ENCODE measurements around the gene DMRTC2. TPM values are rescaled to one million over a fixed set of nuclear protein-coding genes. Genes with fewer than 3 reads are reported as not detected.

Gene DMRTC2
- total and polyA plus RNA-seq, 2 donors (not counting 1 experiment from before 2014, with no cell fraction given) = not detected

DNA sequence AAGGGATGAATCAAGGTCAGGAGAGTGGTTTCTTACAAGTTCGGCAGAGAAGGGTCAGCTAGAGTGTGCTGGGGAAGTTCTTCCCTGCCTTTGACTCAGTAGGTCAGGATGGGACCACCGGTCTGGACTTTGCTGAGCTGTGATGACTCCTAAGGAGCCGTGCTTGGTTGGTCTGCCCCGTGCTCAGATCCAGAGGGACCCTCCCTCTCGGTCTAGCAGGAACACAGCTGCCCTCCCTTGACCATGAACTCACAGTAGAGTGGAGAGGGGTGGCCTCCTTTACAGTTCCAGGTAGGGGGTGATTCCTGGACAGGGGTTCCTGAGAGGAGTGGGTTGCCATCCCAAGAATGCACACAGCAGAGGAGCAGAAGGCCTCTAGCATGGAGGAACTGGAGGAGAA, 19.5 kb downstream of the DMRTC2 start:
- peaks cover 86% of the 10 kb centered on the region for H4K20me1 ChIP-seq (ENCODE audit: control insufficient read depth, insufficient read depth, low read length, poor library complexity, severe bottlenecking)
- H3K4me1 Mint-ChIP-seq = peaks cover 68% of the 10 kb centered on the region
- TF ChIP-seq, protein P1, sequence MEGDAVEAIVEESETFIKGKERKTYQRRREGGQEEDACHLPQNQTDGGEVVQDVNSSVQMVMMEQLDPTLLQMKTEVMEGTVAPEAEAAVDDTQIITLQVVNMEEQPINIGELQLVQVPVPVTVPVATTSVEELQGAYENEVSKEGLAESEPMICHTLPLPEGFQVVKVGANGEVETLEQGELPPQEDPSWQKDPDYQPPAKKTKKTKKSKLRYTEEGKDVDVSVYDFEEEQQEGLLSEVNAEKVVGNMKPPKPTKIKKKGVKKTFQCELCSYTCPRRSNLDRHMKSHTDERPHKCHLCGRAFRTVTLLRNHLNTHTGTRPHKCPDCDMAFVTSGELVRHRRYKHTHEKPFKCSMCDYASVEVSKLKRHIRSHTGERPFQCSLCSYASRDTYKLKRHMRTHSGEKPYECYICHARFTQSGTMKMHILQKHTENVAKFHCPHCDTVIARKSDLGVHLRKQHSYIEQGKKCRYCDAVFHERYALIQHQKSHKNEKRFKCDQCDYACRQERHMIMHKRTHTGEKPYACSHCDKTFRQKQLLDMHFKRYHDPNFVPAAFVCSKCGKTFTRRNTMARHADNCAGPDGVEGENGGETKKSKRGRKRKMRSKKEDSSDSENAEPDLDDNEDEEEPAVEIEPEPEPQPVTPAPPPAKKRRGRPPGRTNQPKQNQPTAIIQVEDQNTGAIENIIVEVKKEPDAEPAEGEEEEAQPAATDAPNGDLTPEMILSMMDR (IDR thresholded peaks at IDR 0.05) = no peak
- no peak for TF ChIP-seq EZH2 (IDR thresholded peaks at IDR 0.05; ENCODE audit: borderline replicate concordance, insufficient read depth, low read depth, low read length, poor library complexity, severe bottlenecking)

DNA sequence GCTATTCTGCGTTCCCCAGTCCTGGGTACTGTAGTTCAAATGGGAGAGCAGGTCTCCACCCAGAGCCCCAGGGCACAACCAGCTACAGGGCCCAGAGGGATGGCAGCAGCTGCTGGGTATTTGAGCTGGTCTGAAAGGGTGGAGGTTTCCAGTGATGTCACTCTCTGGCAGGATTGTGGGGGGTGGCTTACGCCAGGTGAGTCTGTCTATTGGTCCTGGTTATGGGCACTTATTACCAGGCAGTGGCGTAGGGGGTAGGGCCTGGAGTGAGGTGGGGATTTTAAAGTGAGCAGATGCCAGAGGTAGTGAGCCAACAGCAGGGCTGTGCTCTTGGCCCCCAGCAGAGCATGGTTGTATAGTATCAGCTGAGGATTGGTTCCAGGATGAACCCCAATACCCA, 21.4 kb downstream of the DMRTC2 start:
- CTCF ChIA-PET = interaction anchor here (0.6 to 17.0 kb wide), 4 partner anchors 9 to 82 kb away, joined by 3 to 331 read pairs (median 12); no protein-coding TSS in a partner anchor
- no peak overlapping the region for H3K4me3 Mint-ChIP-seq
- TF ChIP-seq, protein P1 (IDR thresholded peaks at IDR 0.05) = no peak
- no peak for TF ChIP-seq EZH2 (IDR thresholded peaks at IDR 0.05; ENCODE audit: borderline replicate concordance, insufficient read depth, low read depth, low read length, poor library complexity, severe bottlenecking)

More for the DNA sequence above, 19.5 kb downstream of the DMRTC2 start:
- Histone ChIP-seq H3K79me2 (ENCODE audit: control insufficient read depth, insufficient read depth, low read length) (peaks cover 89% of the 10 kb centered on the region), H3K27ac (ENCODE audit: low read length in 2 of 2) (peak overlapping the region in 1 of 2 donors; percentile 49), H3K27me3 (replicated peaks in 1 of 4; ENCODE audit: control extremely low read depth in 1 of 4, control insufficient read depth in 3 of 4, insufficient read depth in 4 of 4, low read length in 3 of 4) (no peaks in the 10 kb centered on the region), H3K9ac (ENCODE audit: low read length) (no peak overlapping the region), H3K9me3 (ENCODE audit: control extremely low read depth in 1 of 3, control insufficient read depth in 2 of 3, insufficient read depth in 1 of 3, low read length in 2 of 3) (no peaks in the 10 kb centered on the region), H3K4me2 (replicated peaks; ENCODE audit: low read depth, low read length, poor library complexity, severe bottlenecking) (peak overlapping the region; percentile 14), H3K4me1 (ENCODE audit: control insufficient read depth in 2 of 2, insufficient read depth in 2 of 2, low read length in 2 of 2) (peaks cover 41 to 78% of the 10 kb centered on the region in 2 donors), H3K4me3 (ENCODE audit: control extremely low read depth in 1 of 5, extremely low read depth in 1 of 5, insufficient read depth in 1 of 5, low read depth in 2 of 5, low read length in 4 of 5) (no peak overlapping the region), H3K36me3 (replicated peaks in 1 of 2; ENCODE audit: control extremely low read depth in 1 of 2, control insufficient read depth in 1 of 2, extremely low read depth in 1 of 2, insufficient read depth in 2 of 2, low read length in 1 of 2) (peaks cover 2 to 73% of the 10 kb centered on the region in 2 experiments), H2AFZ (ENCODE audit: insufficient read depth, low read depth, low read length, poor library complexity, severe bottlenecking) (no peak overlapping the region)
- Mint-ChIP-seq H3K9me3 (ENCODE audit: insufficient read depth) (no peaks in the 10 kb centered on the region), H3K27ac (peak overlapping the region; percentile 70), H3K4me3 (no peak overlapping the region), H3K27me3 (no peaks in the 10 kb centered on the region)
- ATAC-seq (ENCODE audit: low read depth) (no peak), DNase-seq (peak; percentile 17)
- ChIA-PET POLR2A (no interaction called here), CTCF (interaction anchor here (0.9 to 17.0 kb wide), 4 partner anchors 9 to 84 kb away, joined by 4 to 331 read pairs (median 24); no protein-coding TSS in a partner anchor)
- intact Hi-C loops (cut with micrococcal nuclease) = no loop called here
- 98% methylated on average over 4 of the region's 5 CpGs for WGBS (ENCODE audit: insufficient coverage)

More for the DNA sequence above, 21.4 kb downstream of the DMRTC2 start:
- intact Hi-C loops (cut with micrococcal nuclease) = no loop called here
- ATAC-seq (ENCODE audit: low read depth) = no peak
- Mint-ChIP-seq H3K27ac (peak overlapping the region; percentile 76), H3K9me3 (ENCODE audit: insufficient read depth) (no peaks in the 10 kb centered on the region), H3K4me1 (peaks cover 71% of the 10 kb centered on the region), H3K27me3 (no peaks in the 10 kb centered on the region)
- POLR2A ChIA-PET = no interaction called here
- Histone ChIP-seq H3K4me3 (ENCODE audit: control extremely low read depth in 1 of 5, extremely low read depth in 1 of 5, insufficient read depth in 1 of 5, low read depth in 2 of 5, low read length in 4 of 5) (no peak overlapping the region), H3K79me2 (ENCODE audit: control insufficient read depth, insufficient read depth, low read length) (peaks cover 76% of the 10 kb centered on the region), H3K9ac (ENCODE audit: low read length) (no peak overlapping the region), H3K9me3 (ENCODE audit: control extremely low read depth in 1 of 3, control insufficient read depth in 2 of 3, insufficient read depth in 1 of 3, low read length in 2 of 3) (no peaks in the 10 kb centered on the region), H2AFZ (ENCODE audit: insufficient read depth, low read depth, low read length, poor library complexity, severe bottlenecking) (no peak overlapping the region), H3K27ac (ENCODE audit: low read length in 2 of 2) (peak overlapping the region in 1 of 2 donors; percentile 26), H3K4me1 (ENCODE audit: control insufficient read depth in 2 of 2, insufficient read depth in 2 of 2, low read length in 2 of 2) (peaks cover 46 to 88% of the 10 kb centered on the region in 2 donors), H3K27me3 (replicated peaks in 1 of 4; ENCODE audit: control extremely low read depth in 1 of 4, control insufficient read depth in 3 of 4, insufficient read depth in 4 of 4, low read length in 3 of 4) (no peaks in the 10 kb centered on the region), H3K4me2 (replicated peaks; ENCODE audit: low read depth, low read length, poor library complexity, severe bottlenecking) (peak overlapping the region; percentile 6), H3K36me3 (replicated peaks in 1 of 2; ENCODE audit: control extremely low read depth in 1 of 2, control insufficient read depth in 1 of 2, extremely low read depth in 1 of 2, insufficient read depth in 2 of 2, low read length in 1 of 2) (peaks cover 2 to 82% of the 10 kb centered on the region in 2 experiments), H4K20me1 (ENCODE audit: control insufficient read depth, insufficient read depth, low read length, poor library complexity, severe bottlenecking) (peaks cover 91% of the 10 kb centered on the region)
- WGBS (ENCODE audit: insufficient coverage) = 97% methylated on average over 3 of the region's 3 CpGs
- DNase-seq = no peak
